Esophagus muscularis mucosa (tissue), 3 donors: ENCODE measurements around the gene PCDH17.

Source experiments
- POLR2A ChIP-seq: fragments of 450-650 bp; IDR thresholded peaks from one replicate; pipeline ENCODE4 v1.6.1; 2017; ENCODE audit warnings: antibody characterized with exemption, moderate library complexity, mild to moderate bottlenecking, low read depth
- TF ChIP-seq, protein P1 (sequence below), 3 experiments: fragments of 200-600 bp in 2 of 3; fragments of 450-650 bp in 1 of 3; sonication (generic) in 2 of 3; IDR thresholded peaks; one replicate each; pipeline ENCODE4 v1.5.1; 2017 to 2019; ENCODE audit warnings: antibody characterized with exemption in 3 of 3, mild to moderate bottlenecking in 2 of 3, moderate library complexity in 1 of 3

DNA sequence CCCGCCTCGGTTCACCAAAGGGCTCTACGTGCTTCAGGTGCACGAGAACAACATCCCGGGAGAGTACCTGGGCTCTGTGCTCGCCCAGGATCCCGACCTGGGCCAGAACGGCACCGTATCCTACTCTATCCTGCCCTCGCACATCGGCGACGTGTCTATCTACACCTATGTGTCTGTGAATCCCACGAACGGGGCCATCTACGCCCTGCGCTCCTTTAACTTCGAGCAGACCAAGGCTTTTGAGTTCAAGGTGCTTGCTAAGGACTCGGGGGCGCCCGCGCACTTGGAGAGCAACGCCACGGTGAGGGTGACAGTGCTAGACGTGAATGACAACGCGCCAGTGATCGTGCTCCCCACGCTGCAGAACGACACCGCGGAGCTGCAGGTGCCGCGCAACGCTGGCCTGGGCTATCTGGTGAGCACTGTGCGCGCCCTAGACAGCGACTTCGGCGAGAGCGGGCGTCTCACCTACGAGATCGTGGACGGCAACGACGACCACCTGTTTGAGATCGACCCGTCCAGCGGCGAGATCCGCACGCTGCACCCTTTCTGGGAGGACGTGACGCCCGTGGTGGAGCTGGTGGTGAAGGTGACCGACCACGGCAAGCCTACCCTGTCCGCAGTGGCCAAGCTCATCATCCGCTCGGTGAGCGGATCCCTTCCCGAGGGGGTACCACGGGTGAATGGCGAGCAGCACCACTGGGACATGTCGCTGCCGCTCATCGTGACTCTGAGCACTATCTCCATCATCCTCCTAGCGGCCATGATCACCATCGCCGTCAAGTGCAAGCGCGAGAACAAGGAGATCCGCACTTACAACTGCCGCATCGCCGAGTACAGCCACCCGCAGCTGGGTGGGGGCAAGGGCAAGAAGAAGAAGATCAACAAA is 2.6 kb downstream of the PCDH17 start:
- TF ChIP-seq, protein P1, sequence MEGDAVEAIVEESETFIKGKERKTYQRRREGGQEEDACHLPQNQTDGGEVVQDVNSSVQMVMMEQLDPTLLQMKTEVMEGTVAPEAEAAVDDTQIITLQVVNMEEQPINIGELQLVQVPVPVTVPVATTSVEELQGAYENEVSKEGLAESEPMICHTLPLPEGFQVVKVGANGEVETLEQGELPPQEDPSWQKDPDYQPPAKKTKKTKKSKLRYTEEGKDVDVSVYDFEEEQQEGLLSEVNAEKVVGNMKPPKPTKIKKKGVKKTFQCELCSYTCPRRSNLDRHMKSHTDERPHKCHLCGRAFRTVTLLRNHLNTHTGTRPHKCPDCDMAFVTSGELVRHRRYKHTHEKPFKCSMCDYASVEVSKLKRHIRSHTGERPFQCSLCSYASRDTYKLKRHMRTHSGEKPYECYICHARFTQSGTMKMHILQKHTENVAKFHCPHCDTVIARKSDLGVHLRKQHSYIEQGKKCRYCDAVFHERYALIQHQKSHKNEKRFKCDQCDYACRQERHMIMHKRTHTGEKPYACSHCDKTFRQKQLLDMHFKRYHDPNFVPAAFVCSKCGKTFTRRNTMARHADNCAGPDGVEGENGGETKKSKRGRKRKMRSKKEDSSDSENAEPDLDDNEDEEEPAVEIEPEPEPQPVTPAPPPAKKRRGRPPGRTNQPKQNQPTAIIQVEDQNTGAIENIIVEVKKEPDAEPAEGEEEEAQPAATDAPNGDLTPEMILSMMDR (IDR thresholded peaks at IDR 0.05), result peak in 1 of 3 experiments; percentile 28
- TF ChIP-seq POLR2A, result no peak
